D721Med (cell line): ENCODE data around the gene COL4A2.

Source experiments
- DNase-seq: peaks from one replicate; pipeline ENCODE4 v3.0.0; 2011; ENCODE audit warnings: low spot score; ENCODE audit not compliant: insufficient read length
- FAIRE-seq: peaks from 2 replicates; lab custom pipeline; 2011; peaks lifted over from hg19 to GRCh38; lab: Jason Lieb, UNC
- TF ChIP-seq, protein P1 (sequence below): IDR thresholded peaks from 2 replicates; pipeline ENCODE4 v1.5.1; 2012; ENCODE audit warnings: mild to moderate bottlenecking, control low read depth; ENCODE audit not compliant: insufficient read depth; ENCODE audit errors: missing control alignments

COL4A2 gene

DNA sequence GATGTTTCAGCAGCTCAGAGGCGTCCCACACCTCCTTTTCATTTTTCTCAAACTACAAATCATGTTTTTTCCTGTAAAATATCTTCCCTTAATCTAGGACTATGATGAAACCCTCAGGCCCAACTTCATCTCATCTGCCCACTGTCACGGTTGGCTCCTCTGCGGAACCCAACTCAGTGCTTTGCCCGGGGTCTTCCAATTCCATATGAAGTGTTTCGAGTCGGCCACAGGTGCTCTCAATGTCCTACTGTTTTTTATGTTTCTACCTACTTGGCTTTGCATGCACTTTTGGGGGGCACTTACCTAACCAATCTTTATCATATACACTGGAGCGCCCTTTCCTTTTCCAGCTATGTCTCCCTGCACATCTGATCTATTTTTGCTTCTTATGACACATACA is 28.2 kb upstream of the COL4A2 start:
- TF ChIP-seq, protein P1, sequence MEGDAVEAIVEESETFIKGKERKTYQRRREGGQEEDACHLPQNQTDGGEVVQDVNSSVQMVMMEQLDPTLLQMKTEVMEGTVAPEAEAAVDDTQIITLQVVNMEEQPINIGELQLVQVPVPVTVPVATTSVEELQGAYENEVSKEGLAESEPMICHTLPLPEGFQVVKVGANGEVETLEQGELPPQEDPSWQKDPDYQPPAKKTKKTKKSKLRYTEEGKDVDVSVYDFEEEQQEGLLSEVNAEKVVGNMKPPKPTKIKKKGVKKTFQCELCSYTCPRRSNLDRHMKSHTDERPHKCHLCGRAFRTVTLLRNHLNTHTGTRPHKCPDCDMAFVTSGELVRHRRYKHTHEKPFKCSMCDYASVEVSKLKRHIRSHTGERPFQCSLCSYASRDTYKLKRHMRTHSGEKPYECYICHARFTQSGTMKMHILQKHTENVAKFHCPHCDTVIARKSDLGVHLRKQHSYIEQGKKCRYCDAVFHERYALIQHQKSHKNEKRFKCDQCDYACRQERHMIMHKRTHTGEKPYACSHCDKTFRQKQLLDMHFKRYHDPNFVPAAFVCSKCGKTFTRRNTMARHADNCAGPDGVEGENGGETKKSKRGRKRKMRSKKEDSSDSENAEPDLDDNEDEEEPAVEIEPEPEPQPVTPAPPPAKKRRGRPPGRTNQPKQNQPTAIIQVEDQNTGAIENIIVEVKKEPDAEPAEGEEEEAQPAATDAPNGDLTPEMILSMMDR: no peak
- no peak for DNase-seq
- no peak for FAIRE-seq

DNA sequence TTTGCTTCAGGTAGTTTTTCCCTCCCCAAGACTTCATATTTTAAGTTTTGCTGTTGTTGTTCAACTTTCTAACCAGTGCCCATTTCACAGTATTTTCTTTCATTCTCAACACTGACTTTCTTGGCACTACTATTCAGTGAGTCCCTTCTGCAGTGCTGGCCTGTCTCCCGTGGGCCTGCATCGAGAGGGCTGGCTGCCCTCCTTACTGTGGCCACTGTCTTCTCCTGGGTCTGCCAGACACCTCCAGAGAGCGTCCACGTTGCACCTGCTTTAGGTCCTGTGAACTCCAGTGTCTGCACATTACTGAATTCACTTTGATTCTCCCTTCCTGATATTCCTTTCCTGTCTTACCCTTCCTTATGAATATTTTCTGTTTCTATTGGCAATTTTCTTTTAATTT is 27.4 kb upstream of the COL4A2 start:
- TF ChIP-seq, protein P1: no peak
- DNase-seq (no peak), FAIRE-seq (no peak)

DNA sequence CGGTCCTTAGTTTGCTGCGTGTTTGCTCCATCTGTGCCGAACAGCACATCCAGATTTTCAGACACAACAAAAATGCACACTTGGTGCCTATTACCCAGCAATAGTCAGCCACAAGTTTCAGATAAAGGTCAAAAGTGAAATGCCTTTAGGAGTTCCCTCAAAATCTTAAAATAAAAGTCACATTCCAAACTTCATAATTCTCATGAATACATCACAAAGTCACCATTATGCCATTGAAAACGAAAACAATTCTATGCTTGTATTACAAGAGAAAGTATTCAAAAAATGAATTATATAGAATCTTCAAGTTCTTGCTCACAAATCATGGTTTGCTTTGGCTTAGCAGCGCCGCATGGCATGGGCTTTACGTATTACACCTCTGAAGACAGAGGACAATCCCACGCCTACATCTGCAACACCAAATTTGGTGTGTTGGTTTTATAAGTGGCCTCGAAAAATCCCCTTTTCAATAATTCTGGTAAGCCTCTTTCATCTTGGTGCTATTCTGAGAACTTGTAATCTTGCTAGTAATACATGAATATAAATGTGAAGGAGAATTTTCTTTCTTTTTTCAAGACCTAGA is 26.8 kb upstream of the COL4A2 start:
- no peak for DNase-seq
- TF ChIP-seq, protein P1: no peak
- FAIRE-seq: no peak

DNA sequence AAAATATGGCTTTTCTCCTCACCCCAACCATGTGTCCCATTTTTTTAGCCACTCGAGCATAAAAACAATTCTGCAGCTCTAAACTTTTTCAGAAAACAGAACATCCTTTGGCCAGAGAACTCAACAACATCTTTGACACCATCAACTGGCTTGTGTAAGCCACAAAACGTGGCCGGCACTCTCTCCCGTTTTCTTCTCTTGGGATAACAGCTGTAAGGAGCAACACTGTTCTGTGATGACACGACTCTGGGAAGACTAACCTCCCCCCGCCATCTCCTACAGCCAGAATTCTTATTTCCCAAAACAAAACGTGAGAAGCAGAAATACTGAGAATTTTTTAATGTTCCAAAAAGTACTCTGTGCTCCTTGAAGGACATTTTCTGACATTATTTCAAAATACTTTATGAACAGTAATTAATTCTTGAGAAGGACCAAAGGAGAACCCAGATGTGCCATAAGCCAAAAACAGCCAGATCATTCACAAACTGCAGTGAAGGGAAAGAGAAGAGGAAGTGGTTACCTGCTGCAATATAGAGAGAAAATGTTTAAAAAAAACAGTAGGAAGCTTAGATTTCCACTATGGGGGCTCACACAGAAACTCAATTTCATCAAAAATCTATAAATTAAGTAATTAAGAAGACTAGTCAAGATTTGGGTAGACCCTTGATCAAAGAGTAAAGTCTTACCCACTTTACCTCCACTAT is 25.9 kb upstream of the COL4A2 start:
- TF ChIP-seq, protein P1: no peak
- no peak for FAIRE-seq

DNA sequence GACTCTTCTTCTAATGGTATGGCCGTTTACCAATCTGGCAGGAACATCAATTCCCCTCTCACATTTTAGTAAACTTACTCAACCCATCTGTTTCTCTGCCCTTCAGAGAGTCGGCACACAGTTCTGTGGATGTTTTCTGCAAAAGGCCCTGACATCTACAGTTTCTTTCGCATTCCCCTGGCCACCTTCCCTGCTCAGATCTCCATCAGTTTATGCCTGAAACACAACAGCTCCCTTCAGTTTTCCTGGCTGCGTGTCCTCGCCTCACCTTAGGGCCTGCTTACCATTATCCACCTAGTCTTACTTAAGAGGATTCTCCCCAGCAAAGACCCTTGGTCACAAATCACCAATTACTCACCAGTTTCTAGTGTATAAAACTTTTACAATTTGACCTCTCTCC is 25.3 kb upstream of the COL4A2 start:
- TF ChIP-seq, protein P1: no peak
- no peak for DNase-seq
- FAIRE-seq: no peak

More for the DNA sequence above, 25.9 kb upstream of the COL4A2 start:
- no peak for DNase-seq

DNA sequence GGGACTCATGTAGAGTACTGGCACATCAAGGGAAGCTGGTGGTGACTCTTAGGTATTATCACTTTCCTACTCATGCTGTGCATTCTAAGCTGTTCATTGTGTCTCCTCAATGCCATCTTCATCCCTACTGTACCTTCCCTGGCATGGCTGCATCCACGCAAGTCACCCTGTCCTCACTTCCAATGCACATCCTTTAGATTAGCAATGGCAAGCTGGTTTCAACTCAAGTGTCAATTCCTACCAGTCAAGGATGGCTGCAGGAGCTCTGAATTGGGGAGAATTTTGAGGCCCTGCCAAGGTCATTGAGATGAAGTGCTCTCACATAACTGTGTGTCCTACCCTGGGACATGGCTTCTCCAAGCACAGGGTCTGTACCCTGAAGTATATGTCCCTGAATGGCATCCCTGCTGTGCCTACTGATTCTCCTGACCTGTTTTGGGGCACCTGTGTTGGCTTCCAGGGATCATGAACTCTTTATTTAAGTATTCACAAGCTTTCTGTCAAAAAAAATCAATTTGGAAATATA is 24.7 kb upstream of the COL4A2 start:
- FAIRE-seq: no peak
- TF ChIP-seq, protein P1: no peak
- no peak for DNase-seq
